Activated naive CD4-positive, alpha-beta T cell treated with anti-CD3 and anti-CD28 coated beads, Interleukin-2, amount 10 ng/mL, durations not matched to agents 7 days and 5 days (primary cell): ENCODE data around the gene CFAP52.
A peak's percentile ranks its signal among the peaks of the same experiment; 100 is the strongest.
"Not testable (repeated sequence)": the region's sequence is repeated elsewhere in the genome, so short reads cannot be mapped to it uniquely, and the experiment has no call there.

ENCODE experiments used
- CTCF ChIA-PET: fragments of 350-600 bp; sonication (Branson Sonifier 250); formaldehyde crosslinking; loops from one replicate; lab custom pipeline; 2021; ENCODE audit warnings: antibody characterized with exemption; lab: Charles Lee
- DNase-seq: peaks from one replicate; pipeline ENCODE4 v3.0.0-alpha.2; 2020
- H3K27ac Mint-ChIP-seq: one replicate; pipeline ENCODE4 v1.8.0; 2021; ENCODE audit warnings: mild to moderate bottlenecking, moderate library complexity, mixed read lengths
- H3K27me3 Mint-ChIP-seq: one replicate; pipeline ENCODE4 v1.8.0; 2021; ENCODE audit warnings: mild to moderate bottlenecking, mixed read lengths
- H3K36me3 Mint-ChIP-seq: one replicate; pipeline ENCODE4 v1.8.0; 2021; ENCODE audit warnings: mixed read lengths
- H3K4me1 Mint-ChIP-seq: one replicate; pipeline ENCODE4 v1.8.0; 2021; ENCODE audit warnings: mixed read lengths
- H3K4me3 Mint-ChIP-seq: one replicate; pipeline ENCODE4 v1.8.0; 2021; ENCODE audit warnings: mild to moderate bottlenecking, moderate library complexity, mixed read lengths
- H3K9me3 Mint-ChIP-seq: one replicate; pipeline ENCODE4 v1.8.0; 2021; ENCODE audit warnings: mixed read lengths

The CFAP52 gene

GRCh38 chr17:9554715-9555114 is 21.7 kb upstream of the CFAP52 start:
- not testable (repeated sequence) for H3K36me3 Mint-ChIP-seq, H3K27ac Mint-ChIP-seq, H3K4me3 Mint-ChIP-seq, H3K27me3 Mint-ChIP-seq, H3K9me3 Mint-ChIP-seq, H3K4me1 Mint-ChIP-seq
- DNase-seq = peak; percentile 67
- CTCF ChIA-PET = interaction anchor here (0.7 to 1.8 kb wide), 6 partner anchors 11 to 155 kb away, joined by 3 to 5 read pairs (median 4); partner anchors contain the start of genes CFAP52 and STX8

GRCh38 chr17:9557161-9557755 is 19.2 kb upstream of the CFAP52 start:
- DNase-seq = no peak
- no peak overlapping the region for H3K4me3 Mint-ChIP-seq
- H3K4me1 Mint-ChIP-seq = no peaks in the 10 kb centered on the region
- H3K27ac Mint-ChIP-seq = no peak overlapping the region
- H3K27me3 Mint-ChIP-seq = no peaks in the 10 kb centered on the region
- H3K9me3 Mint-ChIP-seq = no peaks in the 10 kb centered on the region
- CTCF ChIA-PET = no interaction called here
- no peaks in the 10 kb centered on the region for H3K36me3 Mint-ChIP-seq

- no peaks in the 10 kb centered on the region for H3K27me3 Mint-ChIP-seq
Measured at GRCh38 chr17:9557857-9558256, 18.6 kb upstream of the CFAP52 start.

GRCh38 chr17:9564104-9564503 is 12.3 kb upstream of the CFAP52 start:
- H3K36me3 Mint-ChIP-seq = peaks cover 25% of the 10 kb centered on the region
- H3K27ac Mint-ChIP-seq = no peak overlapping the region
- CTCF ChIA-PET = no interaction called here
- H3K4me1 Mint-ChIP-seq = peaks cover 14% of the 10 kb centered on the region
- H3K9me3 Mint-ChIP-seq = no peaks in the 10 kb centered on the region
- no peak for DNase-seq
- no peak overlapping the region for H3K4me3 Mint-ChIP-seq
- no peaks in the 10 kb centered on the region for H3K27me3 Mint-ChIP-seq

More at GRCh38 chr17:9557857-9558256, 18.6 kb upstream of the CFAP52 start:
- Mint-ChIP-seq H3K4me3 (no peak overlapping the region), H3K9me3 (no peaks in the 10 kb centered on the region), H3K36me3 (no peaks in the 10 kb centered on the region), H3K27ac (no peak overlapping the region), H3K4me1 (no peaks in the 10 kb centered on the region)
- CTCF ChIA-PET = no interaction called here
- no peak for DNase-seq

GRCh38 chr17:9566067-9566466 is 10.4 kb upstream of the CFAP52 start:
- CTCF ChIA-PET = interaction anchor here (0.6 to 1.2 kb wide), 2 partner anchors 12 to 567 kb away, joined by 3 to 4 read pairs; no protein-coding TSS in a partner anchor
- Mint-ChIP-seq H3K36me3 (peaks cover 25% of the 10 kb centered on the region), H3K4me1 (peaks cover 14% of the 10 kb centered on the region), H3K4me3 (no peak overlapping the region), H3K9me3 (no peaks in the 10 kb centered on the region), H3K27ac (peak overlapping the region; percentile 55), H3K27me3 (no peaks in the 10 kb centered on the region)
- no peak for DNase-seq

- H3K36me3 Mint-ChIP-seq = peaks cover 25% of the 10 kb centered on the region
- H3K9me3 Mint-ChIP-seq, H3K27ac Mint-ChIP-seq, H3K27me3 Mint-ChIP-seq, H3K4me3 Mint-ChIP-seq, CTCF ChIA-PET, DNase-seq: not testable (repeated sequence)
- H3K4me1 Mint-ChIP-seq = peaks cover 14% of the 10 kb centered on the region
Measured at GRCh38 chr17:9566739-9567138, 9.7 kb upstream of the CFAP52 start.

GRCh38 chr17:9568004-9568403 is 8.4 kb upstream of the CFAP52 start:
- H3K36me3 Mint-ChIP-seq = peaks cover 25% of the 10 kb centered on the region
- no peak overlapping the region for H3K27ac Mint-ChIP-seq

GRCh38 chr17:9568957-9569588 is 7.4 kb upstream of the CFAP52 start:
- Mint-ChIP-seq H3K36me3 (peaks cover 19% of the 10 kb centered on the region), H3K4me3 (no peak overlapping the region), H3K4me1 (peaks cover 21% of the 10 kb centered on the region), H3K9me3 (no peaks in the 10 kb centered on the region), H3K27me3 (no peaks in the 10 kb centered on the region), H3K27ac (no peak overlapping the region)
- CTCF ChIA-PET = interaction anchor here (1.1 kb wide), 1 partner anchor 53 kb away, joined by 3 read pairs; no protein-coding TSS in a partner anchor
- DNase-seq = no peak

More at GRCh38 chr17:9568004-9568403, 8.4 kb upstream of the CFAP52 start:
- H3K4me3 Mint-ChIP-seq = no peak overlapping the region
- H3K4me1 Mint-ChIP-seq = peaks cover 14% of the 10 kb centered on the region
- no peaks in the 10 kb centered on the region for H3K27me3 Mint-ChIP-seq
- no peaks in the 10 kb centered on the region for H3K9me3 Mint-ChIP-seq
- CTCF ChIA-PET = no interaction called here
- no peak for DNase-seq

- no peak for DNase-seq
- H3K9me3 Mint-ChIP-seq = no peaks in the 10 kb centered on the region
- peaks cover 20% of the 10 kb centered on the region for H3K4me1 Mint-ChIP-seq
- peaks cover 4% of the 10 kb centered on the region for H3K27me3 Mint-ChIP-seq
- no peak overlapping the region for H3K4me3 Mint-ChIP-seq
- H3K36me3 Mint-ChIP-seq = peaks cover 10% of the 10 kb centered on the region
- H3K27ac Mint-ChIP-seq = no peak overlapping the region
- CTCF ChIA-PET = interaction anchor here (0.5 kb wide), 1 partner anchor 48 kb away, joined by 3 read pairs; no protein-coding TSS in a partner anchor
Measured at GRCh38 chr17:9571201-9571600, 5.2 kb upstream of the CFAP52 start.

GRCh38 chr17:9575381-9576101 is 901 bp upstream of the CFAP52 start, which contains the start of gene STX8:
STX8 (minus strand) TSS chr17:9575820; CDS start chr17:9575808, 12 bp downstream.
- peaks cover 3% of the 10 kb centered on the region for H3K36me3 Mint-ChIP-seq
- CTCF ChIA-PET = interaction anchor here (0.8 to 1.6 kb wide), 3 partner anchors 21 to 155 kb away, joined by 3 to 4 read pairs (median 3); no protein-coding TSS in a partner anchor
- peak within 1 kb of the TSS; percentile 81 for H3K27ac Mint-ChIP-seq
- H3K9me3 Mint-ChIP-seq = no peaks in the 10 kb centered on the region
- peak; percentile 89 for DNase-seq
- H3K27me3 Mint-ChIP-seq = peaks cover 12% of the 10 kb centered on the region
- peaks cover 29% of the 10 kb centered on the region for H3K4me1 Mint-ChIP-seq
- H3K4me3 Mint-ChIP-seq = peak within 1 kb of the TSS; percentile 98

- Mint-ChIP-seq H3K27ac (no peak overlapping the region), H3K9me3 (no peaks in the 10 kb centered on the region), H3K4me3 (peak overlapping the region; percentile 98), H3K4me1 (peaks cover 29% of the 10 kb centered on the region), H3K36me3 (peaks cover 3% of the 10 kb centered on the region), H3K27me3 (peaks cover 12% of the 10 kb centered on the region)
- no peak for DNase-seq
- CTCF ChIA-PET = interaction anchor here (1.1 to 1.8 kb wide), 6 partner anchors 9 to 188 kb away, joined by 3 to 12 read pairs (median 6); no protein-coding TSS in a partner anchor
Measured at GRCh38 chr17:9577373-9577709, 899 bp downstream of the CFAP52 start.

GRCh38 chr17:9587969-9588656 is 11.7 kb downstream of the CFAP52 start:
- CTCF ChIA-PET = no interaction called here
- no peaks in the 10 kb centered on the region for H3K4me1 Mint-ChIP-seq
- no peak overlapping the region for H3K4me3 Mint-ChIP-seq
- H3K27ac Mint-ChIP-seq = no peak overlapping the region
- DNase-seq = no peak
- no peaks in the 10 kb centered on the region for H3K27me3 Mint-ChIP-seq
- peaks cover 9% of the 10 kb centered on the region for H3K9me3 Mint-ChIP-seq
- H3K36me3 Mint-ChIP-seq = no peaks in the 10 kb centered on the region

- CTCF ChIA-PET = no interaction called here
- Mint-ChIP-seq H3K36me3 (no peaks in the 10 kb centered on the region), H3K4me3 (no peak overlapping the region), H3K9me3 (no peaks in the 10 kb centered on the region), H3K27ac (no peak overlapping the region), H3K4me1 (no peaks in the 10 kb centered on the region), H3K27me3 (peaks cover 4% of the 10 kb centered on the region)
- no peak for DNase-seq
Measured at GRCh38 chr17:9594065-9594464, 17.6 kb downstream of the CFAP52 start.

GRCh38 chr17:9597638-9598037 is 21.2 kb downstream of the CFAP52 start:
- CTCF ChIA-PET, H3K9me3 Mint-ChIP-seq, H3K4me1 Mint-ChIP-seq, H3K4me3 Mint-ChIP-seq, H3K27me3 Mint-ChIP-seq, DNase-seq, H3K27ac Mint-ChIP-seq, H3K36me3 Mint-ChIP-seq: not testable (repeated sequence)
